SK-N-SH (cell line): Measurements from ENCODE around the gene ADISSP.

Source experiments
- CTCF ChIP-seq: fragments of 200-600 bp; sonication (generic); IDR thresholded peaks from 2 replicates; pipeline ENCODE4 v1.6.1; 2017; ENCODE audit warnings: antibody characterized with exemption, mild to moderate bottlenecking, moderate library complexity
- EP300 ChIP-seq, 2 experiments: IDR thresholded peaks; 2 replicates each; pipeline versions ENCODE4 v1.4.0 to v1.6.1; 2012; ENCODE audit warnings: borderline replicate concordance in 1 of 2, low read depth in 1 of 2, low read length in 1 of 2
- FOXJ3 ChIP-seq: sonication (generic); formaldehyde crosslinking; IDR thresholded peaks from 2 replicates; pipeline ENCODE4 v1.5.1; 2020; ENCODE audit warnings: mild to moderate bottlenecking, missing genetic modification reagents
- MXI1 ChIP-seq: IDR thresholded peaks from 2 replicates; pipeline ENCODE4 v1.6.1; 2012; ENCODE audit warnings: mild to moderate bottlenecking, low read depth, low read length, improper control_type of control experiment
- POLR2AphosphoS5 ChIP-seq: IDR thresholded peaks from 2 replicates; pipeline ENCODE4 v1.6.1; 2012; ENCODE audit warnings: low read depth, low read length
- RAD21 ChIP-seq: IDR thresholded peaks from 2 replicates; pipeline ENCODE4 v1.6.1; 2012; ENCODE audit warnings: mild to moderate bottlenecking, low read length
- RCOR1 ChIP-seq: fragments of 150-350 bp; IDR thresholded peaks from 2 replicates; pipeline ENCODE4 v1.6.1; 2017; ENCODE audit warnings: antibody characterized with exemption, low read length
- SIN3A ChIP-seq: IDR thresholded peaks from 2 replicates; pipeline ENCODE4 v1.6.1; 2012; ENCODE audit warnings: low read depth, mild to moderate bottlenecking, low read length, moderate library complexity, borderline replicate concordance
- YY1 ChIP-seq: IDR thresholded peaks from 2 replicates; pipeline ENCODE4 v1.4.0; 2012; ENCODE audit warnings: low read depth, mild to moderate bottlenecking
- TF ChIP-seq, protein P1 (sequence below): IDR thresholded peaks from 2 replicates; pipeline ENCODE4 v1.6.1; 2012; ENCODE audit warnings: mild to moderate bottlenecking, low read depth, low read length, moderate library complexity

- TF ChIP-seq EP300 (IDR thresholded peaks at IDR 0.05; ENCODE audit: borderline replicate concordance in 1 of 2, low read depth in 1 of 2, low read length in 1 of 2) (no peak), SIN3A (no peak), CTCF (no peak), FOXJ3 (CRISPR knock-in tag) (no peak), MXI1 (no peak), RCOR1 (no peak), YY1 (no peak), POLR2AphosphoS5 (no peak), RAD21 (no peak)
- TF ChIP-seq, protein P1, sequence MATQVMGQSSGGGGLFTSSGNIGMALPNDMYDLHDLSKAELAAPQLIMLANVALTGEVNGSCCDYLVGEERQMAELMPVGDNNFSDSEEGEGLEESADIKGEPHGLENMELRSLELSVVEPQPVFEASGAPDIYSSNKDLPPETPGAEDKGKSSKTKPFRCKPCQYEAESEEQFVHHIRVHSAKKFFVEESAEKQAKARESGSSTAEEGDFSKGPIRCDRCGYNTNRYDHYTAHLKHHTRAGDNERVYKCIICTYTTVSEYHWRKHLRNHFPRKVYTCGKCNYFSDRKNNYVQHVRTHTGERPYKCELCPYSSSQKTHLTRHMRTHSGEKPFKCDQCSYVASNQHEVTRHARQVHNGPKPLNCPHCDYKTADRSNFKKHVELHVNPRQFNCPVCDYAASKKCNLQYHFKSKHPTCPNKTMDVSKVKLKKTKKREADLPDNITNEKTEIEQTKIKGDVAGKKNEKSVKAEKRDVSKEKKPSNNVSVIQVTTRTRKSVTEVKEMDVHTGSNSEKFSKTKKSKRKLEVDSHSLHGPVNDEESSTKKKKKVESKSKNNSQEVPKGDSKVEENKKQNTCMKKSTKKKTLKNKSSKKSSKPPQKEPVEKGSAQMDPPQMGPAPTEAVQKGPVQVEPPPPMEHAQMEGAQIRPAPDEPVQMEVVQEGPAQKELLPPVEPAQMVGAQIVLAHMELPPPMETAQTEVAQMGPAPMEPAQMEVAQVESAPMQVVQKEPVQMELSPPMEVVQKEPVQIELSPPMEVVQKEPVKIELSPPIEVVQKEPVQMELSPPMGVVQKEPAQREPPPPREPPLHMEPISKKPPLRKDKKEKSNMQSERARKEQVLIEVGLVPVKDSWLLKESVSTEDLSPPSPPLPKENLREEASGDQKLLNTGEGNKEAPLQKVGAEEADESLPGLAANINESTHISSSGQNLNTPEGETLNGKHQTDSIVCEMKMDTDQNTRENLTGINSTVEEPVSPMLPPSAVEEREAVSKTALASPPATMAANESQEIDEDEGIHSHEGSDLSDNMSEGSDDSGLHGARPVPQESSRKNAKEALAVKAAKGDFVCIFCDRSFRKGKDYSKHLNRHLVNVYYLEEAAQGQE, result no peak
These were observed 34.2 kb downstream of the ADISSP start for GRCh38 chr20:3733119-3733995.
